RWPE1 (cell line): ENCODE data around the gene TTC28.
"Not testable (repeated sequence)": the region's sequence is repeated elsewhere in the genome, so short reads cannot be mapped to it uniquely, and the experiment has no call there.

Experiments
- CTCF ChIA-PET: fragments of 350-600 bp; sonication (Branson Sonifier 250); formaldehyde crosslinking; extraction: SDS; loops from one replicate; lab custom pipeline; 2021; lab: Yijun Ruan, JAX
- POLR2A ChIA-PET: fragments of 400-600 bp; formaldehyde crosslinking; extraction: SDS; loops from one replicate; lab custom pipeline; 2020; ENCODE audit warnings: antibody characterized with exemption; ENCODE audit not compliant: low non-redundant PET; lab: Yijun Ruan, JAX
- DNase-seq: peaks from one replicate; pipeline ENCODE4 v3.0.0; 2012; ENCODE audit warnings: low spot score
- H3K27ac ChIP-seq: fragments of 450-650 bp; 2 replicates; pipeline ENCODE4 v1.5.1; 2017
- TF ChIP-seq, protein P1 (sequence below): fragments of 450-650 bp; conservative IDR thresholded peaks from 2 replicates; pipeline ENCODE4 v1.5.1; 2017; ENCODE audit warnings: low read depth, mild to moderate bottlenecking

TTC28 gene

DNA sequence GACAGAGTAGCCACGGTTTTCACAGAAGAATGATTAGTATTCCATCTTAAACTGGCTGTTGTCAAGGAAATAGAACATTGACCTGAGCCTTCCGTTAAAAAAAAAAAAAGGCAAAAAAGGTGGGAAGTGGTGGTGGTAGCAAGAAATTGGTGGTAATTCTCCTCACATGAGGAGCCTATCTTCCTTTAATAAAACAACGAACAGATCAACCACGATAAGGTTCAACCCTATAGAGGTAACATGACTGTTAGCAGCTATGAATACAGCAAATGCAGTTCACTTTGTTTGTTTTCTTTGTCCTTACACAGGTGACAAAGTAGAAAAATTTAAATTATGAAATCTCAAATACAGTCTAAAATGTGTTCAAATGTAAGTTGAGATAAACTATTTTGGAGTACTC, 181.6 kb downstream of the TTC28 start:
- no peak for DNase-seq
- no peak overlapping the region for H3K27ac ChIP-seq
- POLR2A ChIA-PET, result no interaction called here
- CTCF ChIA-PET, result no interaction called here
- TF ChIP-seq, protein P1, sequence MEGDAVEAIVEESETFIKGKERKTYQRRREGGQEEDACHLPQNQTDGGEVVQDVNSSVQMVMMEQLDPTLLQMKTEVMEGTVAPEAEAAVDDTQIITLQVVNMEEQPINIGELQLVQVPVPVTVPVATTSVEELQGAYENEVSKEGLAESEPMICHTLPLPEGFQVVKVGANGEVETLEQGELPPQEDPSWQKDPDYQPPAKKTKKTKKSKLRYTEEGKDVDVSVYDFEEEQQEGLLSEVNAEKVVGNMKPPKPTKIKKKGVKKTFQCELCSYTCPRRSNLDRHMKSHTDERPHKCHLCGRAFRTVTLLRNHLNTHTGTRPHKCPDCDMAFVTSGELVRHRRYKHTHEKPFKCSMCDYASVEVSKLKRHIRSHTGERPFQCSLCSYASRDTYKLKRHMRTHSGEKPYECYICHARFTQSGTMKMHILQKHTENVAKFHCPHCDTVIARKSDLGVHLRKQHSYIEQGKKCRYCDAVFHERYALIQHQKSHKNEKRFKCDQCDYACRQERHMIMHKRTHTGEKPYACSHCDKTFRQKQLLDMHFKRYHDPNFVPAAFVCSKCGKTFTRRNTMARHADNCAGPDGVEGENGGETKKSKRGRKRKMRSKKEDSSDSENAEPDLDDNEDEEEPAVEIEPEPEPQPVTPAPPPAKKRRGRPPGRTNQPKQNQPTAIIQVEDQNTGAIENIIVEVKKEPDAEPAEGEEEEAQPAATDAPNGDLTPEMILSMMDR, result no peak

DNA sequence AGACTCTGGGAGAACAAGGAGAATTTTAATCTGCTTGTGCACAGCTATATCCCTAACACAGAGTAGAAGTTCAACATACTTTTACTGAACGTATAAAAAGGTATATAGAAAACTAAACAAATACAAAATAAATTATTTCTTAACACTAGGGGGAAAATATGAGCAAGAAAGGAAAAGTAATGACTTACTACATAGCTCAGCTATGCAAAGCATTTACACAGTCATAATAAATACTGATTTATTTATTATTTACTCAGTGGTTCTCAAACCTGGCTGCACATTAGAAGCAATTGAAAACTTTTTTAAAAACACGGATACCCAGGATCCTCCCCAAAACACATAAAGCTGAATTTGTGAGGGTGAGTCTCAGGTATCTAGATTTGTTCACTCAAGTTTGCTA, 182.5 kb downstream of the TTC28 start:
- ChIA-PET CTCF (no interaction called here), POLR2A (no interaction called here)
- no peak overlapping the region for H3K27ac ChIP-seq
- DNase-seq, result no peak
- TF ChIP-seq, protein P1, result no peak

DNA sequence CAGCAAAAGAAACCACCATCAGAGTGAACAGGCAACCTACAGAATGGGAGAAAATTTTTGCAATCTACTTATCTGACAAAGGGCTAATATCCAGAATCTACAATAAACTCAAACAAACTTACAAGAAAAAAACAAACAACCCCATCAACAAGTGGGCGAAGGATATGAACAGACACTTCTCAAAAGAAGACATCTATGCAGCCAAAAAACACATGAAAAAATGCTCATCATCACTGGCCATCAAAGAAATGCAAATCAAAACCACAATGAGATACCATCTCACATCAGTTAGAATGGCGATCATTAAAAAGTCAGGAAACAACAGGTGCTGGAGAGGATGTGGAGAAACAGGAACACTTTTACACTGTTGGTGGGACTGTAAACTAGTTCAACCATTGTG, 188.4 kb downstream of the TTC28 start:
- CTCF ChIA-PET, POLR2A ChIA-PET, H3K27ac ChIP-seq, DNase-seq: not testable (repeated sequence)

DNA sequence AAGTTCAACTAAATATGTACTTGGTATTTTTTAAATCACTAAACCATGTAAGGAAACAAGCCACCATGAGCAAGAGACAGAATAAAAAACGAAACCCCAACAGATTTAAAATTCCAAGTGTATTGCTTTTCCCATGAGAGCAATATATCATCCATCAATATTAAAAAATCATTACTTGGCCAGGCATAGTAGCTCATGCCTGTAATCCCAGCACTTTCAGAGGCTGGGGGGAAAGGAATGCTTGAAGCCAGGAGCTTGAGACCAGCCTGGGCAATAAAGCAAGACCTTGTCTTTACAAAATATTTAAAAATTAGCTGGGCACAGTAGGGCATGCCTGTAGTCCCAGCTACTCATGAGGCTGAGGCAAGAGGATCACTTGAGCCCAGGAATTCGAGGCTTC, 190.8 kb downstream of the TTC28 start:
- TF ChIP-seq, protein P1, result no peak
- ChIA-PET POLR2A (no interaction called here), CTCF (no interaction called here)
- no peak overlapping the region for H3K27ac ChIP-seq
- DNase-seq, result no peak

DNA sequence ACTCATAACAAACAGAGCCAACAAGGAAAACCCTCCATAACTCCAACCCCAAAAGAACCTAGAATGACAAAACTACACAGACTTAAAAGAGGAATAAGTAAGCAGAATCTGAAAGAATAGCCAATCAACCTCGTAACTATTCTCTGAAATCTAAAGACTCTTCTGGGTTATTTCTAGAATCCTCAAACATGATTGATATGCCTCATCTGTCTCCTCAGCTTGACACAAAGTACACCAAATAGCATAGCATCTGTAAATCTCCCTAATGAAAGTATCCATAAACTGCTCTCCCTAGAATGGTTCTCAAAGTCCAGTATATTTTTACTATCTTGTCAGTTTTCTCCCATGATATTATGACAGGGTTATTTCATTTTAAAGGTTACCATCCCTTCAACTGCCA, 195.0 kb downstream of the TTC28 start:
- TF ChIP-seq, protein P1, result no peak
- CTCF ChIA-PET, result no interaction called here
- DNase-seq, result no peak
- POLR2A ChIA-PET, result no interaction called here
- no peak overlapping the region for H3K27ac ChIP-seq

DNA sequence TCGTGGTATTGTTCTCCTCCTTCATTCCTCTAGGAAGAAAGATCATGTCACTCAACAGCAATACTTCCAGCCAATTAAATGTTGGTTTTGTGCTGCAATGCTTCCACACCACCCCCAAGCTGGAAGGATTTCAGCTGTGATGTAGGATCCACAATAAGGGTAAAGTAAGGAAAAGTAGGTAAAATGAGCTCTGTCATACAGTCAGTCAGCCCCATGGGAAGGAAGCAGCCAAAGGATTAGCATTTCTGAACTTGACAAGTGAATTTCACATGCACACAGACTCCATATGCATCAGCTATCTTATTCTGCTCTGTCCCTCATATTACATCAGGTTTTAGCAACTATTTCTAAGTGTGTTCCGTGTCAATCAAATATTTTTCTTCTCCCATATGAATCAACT, 197.9 kb downstream of the TTC28 start:
- TF ChIP-seq, protein P1, result no peak
- ChIA-PET CTCF (no interaction called here), POLR2A (no interaction called here)
- no peak for DNase-seq
- no peak overlapping the region for H3K27ac ChIP-seq

DNA sequence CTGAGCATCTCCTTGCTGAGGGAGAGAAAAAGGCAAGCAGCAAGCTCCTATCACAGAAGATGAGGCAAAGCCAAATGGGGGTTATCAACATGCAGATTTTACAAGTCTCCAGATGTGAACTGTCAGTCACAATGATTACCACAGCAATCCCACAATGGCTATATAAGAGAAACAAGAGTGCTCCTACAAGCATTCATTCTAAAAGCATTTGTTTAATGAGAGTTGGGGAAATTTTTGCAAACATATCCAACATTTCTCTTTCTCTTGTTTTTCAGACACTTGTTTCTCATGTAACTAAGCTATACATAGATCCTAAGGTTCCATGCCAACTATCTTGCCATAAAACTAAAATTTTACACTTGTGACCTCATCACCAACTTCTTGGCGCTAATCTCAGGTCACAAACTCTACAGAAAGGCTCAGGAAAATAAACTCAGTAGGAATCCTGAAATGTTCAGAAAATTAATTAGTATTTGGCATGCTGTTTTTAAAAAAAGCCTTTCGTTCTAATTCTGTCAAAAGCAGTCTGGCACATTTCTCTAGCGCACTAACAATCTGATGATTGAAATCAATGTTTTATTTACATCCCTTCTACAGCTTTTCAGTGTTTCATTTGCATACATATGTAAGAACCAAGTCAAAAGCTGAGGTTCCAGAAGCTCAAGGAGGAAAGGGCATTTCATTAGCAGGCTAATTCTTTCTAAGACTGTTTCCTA, 199.5 kb downstream of the TTC28 start:
- ChIA-PET CTCF (interaction anchor here (0.7 kb wide), 1 partner anchor 438 kb away, joined by 5 read pairs; no protein-coding TSS in a partner anchor), POLR2A (no interaction called here)
- DNase-seq, result no peak
- TF ChIP-seq, protein P1, result no peak
- no peak overlapping the region for H3K27ac ChIP-seq
